Neural cell (in vitro differentiated cells): ENCODE data around the gene FABP1. TPM values are rescaled to one million over a fixed set of nuclear protein-coding genes. Genes with fewer than 3 reads are reported as not detected.

Source experiments
- H2AFZ ChIP-seq: fragments of 200-600, 300-800 bp; sonication (generic), shearing (Covaris generic); 2 replicates; pipeline ENCODE4 v1.6.0; 2014; ENCODE audit warnings: low read depth, mild to moderate bottlenecking, antibody characterized with exemption, low read length, moderate library complexity
- H3F3A ChIP-seq: fragments of 200-600 bp; shearing (Covaris generic); 2 replicates; pipeline ENCODE4 v1.6.1; 2016; ENCODE audit warnings: mild to moderate bottlenecking, moderate library complexity, mixed read lengths, antibody characterized with exemption, low read length; ENCODE audit not compliant: insufficient read depth, poor library complexity, severe bottlenecking
- H3K27ac ChIP-seq: fragments of 200-600, 300-800 bp; sonication (generic), shearing (Covaris generic); 2 replicates; pipeline ENCODE4 v1.5.1; 2014; ENCODE audit warnings: mild to moderate bottlenecking, low read length, moderate library complexity
- H3K27me3 ChIP-seq: fragments of 300-800, 200-600 bp; sonication (generic), shearing (Covaris generic); 2 replicates; pipeline ENCODE4 v1.6.0; 2014; ENCODE audit warnings: mild to moderate bottlenecking, low read depth, low read length, moderate library complexity; ENCODE audit not compliant: insufficient read depth
- H3K36me3 ChIP-seq: fragments of 300-800, 200-600 bp; sonication (generic), shearing (Covaris generic); 2 replicates; pipeline ENCODE4 v1.5.1; 2014; ENCODE audit warnings: mild to moderate bottlenecking, antibody characterized with exemption, low read length, moderate library complexity; ENCODE audit not compliant: insufficient read depth
- H3K4me2 ChIP-seq: fragments of 300-800, 200-600 bp; sonication (generic), shearing (Covaris generic); 2 replicates; pipeline ENCODE4 v1.6.0; 2014; ENCODE audit warnings: mild to moderate bottlenecking, low read length
- H3K4me3 ChIP-seq: fragments of 300-800, 200-600 bp; sonication (generic), shearing (Covaris generic); 2 replicates; pipeline ENCODE4 v1.5.1; 2014; ENCODE audit warnings: mild to moderate bottlenecking, low read length, moderate library complexity
- H3K79me2 ChIP-seq: fragments of 200-600 bp; shearing (Covaris generic); replicated peaks from 2 replicates; pipeline ENCODE4 v1.6.0; 2014; ENCODE audit warnings: mild to moderate bottlenecking, low read length, moderate library complexity; ENCODE audit not compliant: insufficient read depth
- H3K9ac ChIP-seq: fragments of 300-800, 200-600 bp; sonication (generic), shearing (Covaris generic); 2 replicates; pipeline ENCODE4 v1.6.1; 2016; ENCODE audit warnings: mild to moderate bottlenecking, low read length, mixed read lengths
- H3K9me2 ChIP-seq: fragments of 200-600 bp; shearing (Covaris generic); 2 replicates; pipeline ENCODE4 v1.6.1; 2016; ENCODE audit warnings: mild to moderate bottlenecking, low read length, mixed read lengths; ENCODE audit not compliant: insufficient read depth
- H3K9me3 ChIP-seq: fragments of 200-600, 300-800 bp; sonication (generic), shearing (Covaris generic); 2 replicates; pipeline ENCODE4 v1.6.1; 2016; ENCODE audit warnings: mild to moderate bottlenecking, mixed run types, low read length, moderate library complexity, mixed read lengths
- H4K20me1 ChIP-seq: fragments of 200-600 bp; shearing (Covaris generic); 2 replicates; pipeline ENCODE4 v1.6.1; 2016; ENCODE audit warnings: mild to moderate bottlenecking, mixed run types; ENCODE audit not compliant: insufficient read depth
- CTCF ChIP-seq: fragments of 450-650 bp; IDR thresholded peaks from 2 replicates; pipeline ENCODE4 v1.5.1; 2014; ENCODE audit warnings: antibody characterized with exemption, mild to moderate bottlenecking, moderate library complexity; ENCODE audit not compliant: poor library complexity, severe bottlenecking
- EP300 ChIP-seq: fragments of 450-650 bp; conservative IDR thresholded peaks from 2 replicates; pipeline ENCODE4 v1.6.1; 2014; ENCODE audit warnings: antibody characterized with exemption, mild to moderate bottlenecking, moderate library complexity; ENCODE audit not compliant: poor library complexity, severe bottlenecking
- EZH2 ChIP-seq: fragments of 200-600, 300-800 bp; shearing (Covaris generic), sonication (generic); IDR thresholded peaks from 2 replicates; pipeline ENCODE4 v1.6.1; 2014; ENCODE audit warnings: antibody characterized with exemption, low read length, borderline replicate concordance, mild to moderate bottlenecking; ENCODE audit not compliant: insufficient read depth, poor library complexity, severe bottlenecking
- MXI1 ChIP-seq: fragments of 450-650 bp; conservative IDR thresholded peaks from 2 replicates; pipeline ENCODE4 v1.6.1; 2014; ENCODE audit warnings: antibody characterized with exemption, mild to moderate bottlenecking; ENCODE audit not compliant: poor library complexity, severe bottlenecking
- POLR2AphosphoS5 ChIP-seq: IDR thresholded peaks from 2 replicates; pipeline ENCODE4 v1.6.1; 2012
- RAD21 ChIP-seq: fragments of 450-650 bp; conservative IDR thresholded peaks from 2 replicates; pipeline ENCODE4 v1.6.1; 2014; ENCODE audit warnings: antibody characterized with exemption, mild to moderate bottlenecking, moderate library complexity
- REST ChIP-seq: IDR thresholded peaks from 2 replicates; pipeline ENCODE4 v1.6.1; 2012; ENCODE audit warnings: borderline replicate concordance
- SMC3 ChIP-seq: fragments of 450-650 bp; conservative IDR thresholded peaks from 2 replicates; pipeline ENCODE4 v1.6.1; 2014; ENCODE audit warnings: antibody characterized with exemption, mild to moderate bottlenecking, moderate library complexity; ENCODE audit not compliant: poor library complexity
- TAF1 ChIP-seq: IDR thresholded peaks from 2 replicates; pipeline ENCODE4 v1.6.1; 2012; ENCODE audit warnings: low read depth
- polyA plus RNA-seq: library from polyadenylated mRNA; depleted of rRNA; stranded (reverse); fragments of >200 nt; gene quantifications from 2 replicates; pipeline ENCODE4 v1.2.3, GENCODE V29; 2014

The FABP1 gene
- polyA plus RNA-seq, 1 donor from 2014 or later: not detected

- Histone ChIP-seq H3K27ac (no peak overlapping the region), H3K36me3 (no peaks in the 10 kb centered on the region), H3K9ac (no peak overlapping the region), H3K4me2 (no peak overlapping the region), H3K9me3 (no peaks in the 10 kb centered on the region), H3F3A (no peaks in the 10 kb centered on the region), H2AFZ (no peak overlapping the region), H3K79me2 (no peaks in the 10 kb centered on the region), H3K27me3 (no peaks in the 10 kb centered on the region), H3K4me3 (no peak overlapping the region), H4K20me1 (no peaks in the 10 kb centered on the region), H3K9me2 (no peaks in the 10 kb centered on the region)
- TF ChIP-seq REST (no peak), RAD21 (no peak), TAF1 (no peak), CTCF (no peak), SMC3 (no peak), EZH2 (no peak), POLR2AphosphoS5 (no peak), EP300 (no peak), MXI1 (no peak)
Observed at GRCh38 chr2:88139203-88139702, 11.4 kb upstream of the FABP1 start.

- no peaks in the 10 kb centered on the region for H3K9me3 ChIP-seq
- H3K9me2 ChIP-seq: no peaks in the 10 kb centered on the region
- no peak overlapping the region for H3K9ac ChIP-seq
- H3F3A ChIP-seq: no peaks in the 10 kb centered on the region
- H4K20me1 ChIP-seq: no peaks in the 10 kb centered on the region
- no peak overlapping the region for H3K4me2 ChIP-seq
- H3K27ac ChIP-seq: no peak overlapping the region
- H3K79me2 ChIP-seq: no peaks in the 10 kb centered on the region
- no peak overlapping the region for H2AFZ ChIP-seq
- no peak for TF ChIP-seq POLR2AphosphoS5
- TF ChIP-seq CTCF: no peak
- TF ChIP-seq MXI1: no peak
- TF ChIP-seq REST: no peak
- no peaks in the 10 kb centered on the region for H3K27me3 ChIP-seq
- no peak overlapping the region for H3K4me3 ChIP-seq
- no peaks in the 10 kb centered on the region for H3K36me3 ChIP-seq
Observed at GRCh38 chr2:88137833-88138232, 10.0 kb upstream of the FABP1 start.
